Fibroblast of the aortic adventitia (primary cell): ENCODE results near the gene NPY1R. TPM values are rescaled to one million over a fixed set of nuclear protein-coding genes. Genes with fewer than 3 reads are reported as not detected.

Experiments used
- DNase-seq: peaks from one replicate; pipeline ENCODE4 v3.0.0-alpha.2; 2010; ENCODE audit warnings: low read depth
- H3K4me3 ChIP-seq: 2 replicates; pipeline ENCODE4 v1.5.1; 2011; ENCODE audit warnings: low read depth, mild to moderate bottlenecking, control low read depth, low read length, moderate library complexity
- total RNA-seq: library from RNA; depleted of rRNA; stranded (reverse); fragments of >200 nt; gene quantifications from 2 replicates; pipeline ENCODE4 v1.2.3, GENCODE V29; 2012; ENCODE audit warnings: low replicate concordance
- TF ChIP-seq, protein P1 (sequence below): IDR thresholded peaks from 2 replicates; pipeline ENCODE4 v1.5.1; 2011; ENCODE audit warnings: mild to moderate bottlenecking, low read length, control low read depth, inconsistent platforms; ENCODE audit not compliant: insufficient read depth

Gene NPY1R
- total RNA-seq, 1 donor = 0.09 TPM

DNA sequence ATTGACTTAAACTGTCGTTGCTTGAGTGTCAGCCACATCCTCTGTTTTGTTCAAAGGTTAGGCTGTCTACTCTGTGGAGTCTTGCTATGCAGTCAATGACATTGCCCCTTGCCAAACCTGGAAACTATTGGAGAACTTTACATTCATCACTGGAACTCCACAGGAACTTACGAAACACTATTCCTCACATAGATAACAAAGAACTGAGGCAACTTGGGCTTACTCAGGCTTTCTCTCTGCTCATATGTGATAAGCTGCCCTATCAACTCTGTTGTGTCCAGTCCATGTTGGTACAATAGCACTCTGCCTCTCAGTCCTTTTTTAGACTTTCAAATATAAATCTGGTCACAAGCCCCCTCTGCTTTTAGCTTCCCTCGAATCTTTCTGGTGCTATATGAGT, 20.7 kb upstream of the NPY1R start:
- TF ChIP-seq, protein P1, sequence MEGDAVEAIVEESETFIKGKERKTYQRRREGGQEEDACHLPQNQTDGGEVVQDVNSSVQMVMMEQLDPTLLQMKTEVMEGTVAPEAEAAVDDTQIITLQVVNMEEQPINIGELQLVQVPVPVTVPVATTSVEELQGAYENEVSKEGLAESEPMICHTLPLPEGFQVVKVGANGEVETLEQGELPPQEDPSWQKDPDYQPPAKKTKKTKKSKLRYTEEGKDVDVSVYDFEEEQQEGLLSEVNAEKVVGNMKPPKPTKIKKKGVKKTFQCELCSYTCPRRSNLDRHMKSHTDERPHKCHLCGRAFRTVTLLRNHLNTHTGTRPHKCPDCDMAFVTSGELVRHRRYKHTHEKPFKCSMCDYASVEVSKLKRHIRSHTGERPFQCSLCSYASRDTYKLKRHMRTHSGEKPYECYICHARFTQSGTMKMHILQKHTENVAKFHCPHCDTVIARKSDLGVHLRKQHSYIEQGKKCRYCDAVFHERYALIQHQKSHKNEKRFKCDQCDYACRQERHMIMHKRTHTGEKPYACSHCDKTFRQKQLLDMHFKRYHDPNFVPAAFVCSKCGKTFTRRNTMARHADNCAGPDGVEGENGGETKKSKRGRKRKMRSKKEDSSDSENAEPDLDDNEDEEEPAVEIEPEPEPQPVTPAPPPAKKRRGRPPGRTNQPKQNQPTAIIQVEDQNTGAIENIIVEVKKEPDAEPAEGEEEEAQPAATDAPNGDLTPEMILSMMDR = no peak
- DNase-seq = no peak

GRCh38 chr4:163350672-163351071, 18.3 kb upstream of the NPY1R start:
- TF ChIP-seq, protein P1 = no peak
- no peak for DNase-seq
- no peak overlapping the region for H3K4me3 ChIP-seq

More for the DNA sequence above, 20.7 kb upstream of the NPY1R start:
- no peak overlapping the region for H3K4me3 ChIP-seq

DNA sequence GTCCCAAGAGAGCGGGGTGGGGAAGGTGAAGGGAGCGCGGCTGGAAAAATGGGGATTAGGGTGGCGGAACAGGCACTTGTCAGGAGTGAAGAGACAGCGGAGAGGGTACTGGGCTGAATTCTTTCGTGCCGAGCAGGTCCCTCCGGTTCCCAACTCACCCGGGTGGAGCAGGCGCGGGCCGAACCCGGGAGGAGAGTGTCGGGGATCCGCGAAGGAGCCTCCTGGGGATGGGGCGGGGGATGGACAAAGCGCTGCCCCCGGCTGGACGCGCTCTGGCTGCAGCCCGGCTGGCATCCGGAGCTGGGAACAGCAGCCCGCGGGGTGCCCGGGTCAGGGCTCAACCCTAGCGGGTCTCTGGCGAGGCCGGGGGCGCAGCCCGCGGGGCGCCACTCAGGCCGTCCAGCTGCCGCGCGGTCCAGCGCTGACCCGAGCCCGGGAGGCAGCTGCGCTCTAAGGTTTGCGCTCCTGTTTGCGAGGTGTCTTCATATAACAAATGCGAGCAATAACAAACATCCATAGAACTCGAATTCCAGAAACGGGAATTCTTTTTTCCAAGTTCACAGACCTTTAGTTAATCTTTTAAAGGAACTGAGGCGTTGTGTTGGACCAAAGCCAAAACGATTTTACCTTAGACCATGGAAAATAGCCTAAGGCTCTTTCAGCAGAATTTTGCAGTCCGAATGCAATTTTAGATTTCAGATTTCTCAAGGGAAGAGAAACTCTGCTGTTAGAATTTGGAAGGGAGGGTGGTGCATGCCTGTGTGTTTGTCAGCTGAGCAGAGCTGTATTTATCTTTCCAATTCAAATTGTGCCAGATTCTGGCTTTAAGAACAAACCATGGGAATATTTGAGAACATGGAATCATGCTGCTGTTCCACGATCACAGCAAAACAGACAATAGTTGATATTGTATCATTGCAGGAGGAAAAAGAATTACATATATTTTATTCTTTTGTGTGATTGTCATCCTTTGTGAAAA, 12.0 kb upstream of the NPY1R start:
- no peak overlapping the region for H3K4me3 ChIP-seq
- no peak for DNase-seq
- TF ChIP-seq, protein P1 = no peak

- no peak for DNase-seq
- H3K4me3 ChIP-seq = no peak within 1 kb of the TSS
- TF ChIP-seq, protein P1 = no peak
Measured at GRCh38 chr4:163343604-163344146, 11.3 kb upstream of the NPY1R start, which contains the start of gene NPY5R. Gene NPY5R (plus strand): TSS chr4:163343892. CDS start chr4:163350274, 6,382 bp downstream.

DNA sequence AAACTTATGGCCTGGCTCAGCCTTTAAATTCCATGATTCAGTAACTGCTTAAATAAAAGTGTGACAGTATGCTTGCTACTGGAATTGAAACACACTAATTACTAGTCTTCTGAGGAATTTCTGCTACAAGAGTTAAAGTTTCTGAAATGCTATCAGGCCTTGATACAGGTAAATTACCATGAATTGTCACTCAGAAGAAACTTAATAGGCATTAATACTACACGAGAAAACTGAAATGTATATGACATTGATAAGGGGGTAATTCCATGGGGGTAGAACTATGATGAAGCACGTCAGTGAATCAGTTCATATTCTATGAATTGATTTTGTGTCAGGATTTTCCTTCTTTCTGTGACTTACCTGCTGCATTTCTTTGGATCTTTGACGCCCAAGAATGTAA, 3.0 kb upstream of the NPY1R start:
- TF ChIP-seq, protein P1 = no peak
- DNase-seq = no peak
- H3K4me3 ChIP-seq = no peak overlapping the region

DNA sequence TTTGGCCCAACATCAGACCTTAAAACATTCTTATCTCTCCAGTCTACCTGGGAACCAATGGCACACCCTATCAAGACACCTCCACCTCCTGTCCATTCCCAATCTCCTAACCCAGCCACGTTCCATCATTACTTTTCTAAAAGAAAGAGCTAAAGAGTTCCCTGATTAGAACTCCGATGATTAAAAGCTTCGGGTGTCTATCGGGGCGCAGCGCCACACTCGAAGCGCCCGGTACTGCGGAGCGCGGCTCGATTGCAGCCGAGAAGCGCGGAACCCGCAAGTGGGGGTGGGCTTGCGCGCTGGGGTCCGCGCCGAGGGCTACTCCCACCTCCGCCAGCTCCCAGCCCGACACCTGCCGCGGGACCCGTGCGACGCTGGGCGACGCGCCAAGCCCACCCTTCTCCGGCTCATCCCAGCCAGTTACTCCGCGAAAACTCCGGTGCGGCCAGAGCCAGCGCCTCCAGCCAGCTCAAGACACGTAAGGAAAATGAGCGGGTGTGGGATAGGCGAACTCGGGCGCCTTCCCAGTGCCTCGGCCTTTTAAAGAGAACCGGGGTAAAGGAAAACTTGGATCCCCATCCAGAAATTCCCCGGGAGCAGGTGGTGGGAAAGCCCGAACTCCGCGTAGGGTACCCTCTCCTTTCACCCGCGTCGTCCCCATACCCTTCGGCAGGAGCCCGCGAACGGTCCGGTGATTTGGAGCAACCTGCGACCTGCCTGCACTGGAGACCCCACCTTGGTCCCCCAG, 593 bp downstream of the NPY1R start:
- H3K4me3 ChIP-seq = peak overlapping the region; percentile 69
- peak; percentile 14 for DNase-seq
- TF ChIP-seq, protein P1 = no peak
